K562 (cell line): ENCODE data around the gene LRIT3. TPM values are rescaled to one million over a fixed set of nuclear protein-coding genes. Genes with fewer than 3 reads are reported as not detected.

ENCODE experiments used
- ATF1 ChIP-seq, 2 experiments: fragments of 450-650 bp in 1 of 2; IDR thresholded peaks; 2 replicates each; pipeline ENCODE4 v1.6.1; 2016; ENCODE audit warnings: missing compliant biosample characterization in 1 of 2, missing genetic modification characterization in 1 of 2
- BRD9 ChIP-seq: fragments of 450-650 bp; IDR thresholded peaks from 2 replicates; pipeline ENCODE4 v1.6.1; 2018; ENCODE audit warnings: low read depth; ENCODE audit not compliant: partially characterized antibody
- FOSL1 ChIP-seq: fragments of 200-800 bp; sonication (Bioruptor generic); conservative IDR thresholded peaks from 2 replicates; pipeline ENCODE4 v1.6.1; 2016; ENCODE audit warnings: missing genetic modification characterization, missing compliant biosample characterization
- FOXJ2 ChIP-seq: fragments of 200-800 bp; sonication (Bioruptor generic); IDR thresholded peaks from 2 replicates; pipeline ENCODE4 v1.6.1; 2016; ENCODE audit warnings: missing genetic modification characterization, missing compliant biosample characterization
- HDGF ChIP-seq: fragments of 450-650 bp; IDR thresholded peaks from 2 replicates; pipeline ENCODE4 v1.6.1; 2016
- KLF1 ChIP-seq: fragments of 450-650 bp; IDR thresholded peaks from 2 replicates; pipeline ENCODE4 v1.6.1; 2016; ENCODE audit warnings: missing genetic modification characterization, missing compliant biosample characterization
- LARP7 ChIP-seq: fragments of 450-650 bp; IDR thresholded peaks from 2 replicates; pipeline ENCODE4 v1.6.1; 2016
- MCM3 ChIP-seq: fragments of 450-650 bp; IDR thresholded peaks from 2 replicates; pipeline ENCODE4 v1.6.1; 2016
- MIER1 ChIP-seq: fragments of 450-650 bp; IDR thresholded peaks from 2 replicates; pipeline ENCODE4 v1.6.1; 2016; ENCODE audit warnings: antibody characterized with exemption, mild to moderate bottlenecking, low read depth
- MNT ChIP-seq, 2 experiments: fragments of 450-650 bp; conservative IDR thresholded peaks; 2 replicates each; pipeline ENCODE4 v1.6.1; 2017; ENCODE audit warnings: mild to moderate bottlenecking in 2 of 2, moderate library complexity in 2 of 2
- NFIC ChIP-seq: fragments of 450-650 bp; IDR thresholded peaks from 2 replicates; pipeline ENCODE4 v1.6.1; 2017; ENCODE audit warnings: mild to moderate bottlenecking, inconsistent platforms
- POLR2A ChIP-seq: fragments of 450-650 bp; conservative IDR thresholded peaks from 2 replicates; pipeline ENCODE4 v1.6.1; 2016
- RBM15 ChIP-seq: fragments of 200-400 bp; formaldehyde crosslinking; IDR thresholded peaks from 2 replicates; pipeline ENCODE4 v1.6.1; 2018; ENCODE audit warnings: mild to moderate bottlenecking, low read length, moderate library complexity; ENCODE audit not compliant: insufficient read depth
- TFAP4 ChIP-seq: sonication (generic); formaldehyde crosslinking; IDR thresholded peaks from 2 replicates; pipeline ENCODE4 v1.8.0; 2022; ENCODE audit warnings: missing genetic modification reagents, mild to moderate bottlenecking, moderate library complexity, borderline replicate concordance
- THAP7 ChIP-seq: fragments of 250-450 bp; sonication (Bioruptor Pico); IDR thresholded peaks from 2 replicates; pipeline ENCODE4 v1.5.0; 2021
- ZNF444 ChIP-seq: fragments of 250-450 bp; sonication (Bioruptor Pico); IDR thresholded peaks from 2 replicates; pipeline ENCODE4 v1.4.0; 2020; ENCODE audit warnings: mild to moderate bottlenecking, moderate library complexity
- ZNF584 ChIP-seq: fragments of 200-800 bp; sonication (Bioruptor generic); IDR thresholded peaks from 2 replicates; pipeline ENCODE4 v1.6.1; 2016; ENCODE audit warnings: low read depth, mild to moderate bottlenecking, missing genetic modification characterization, missing compliant biosample characterization
- ZNF609 ChIP-seq: sonication (generic); formaldehyde crosslinking; IDR thresholded peaks from 2 replicates; pipeline ENCODE4 v1.8.1; 2023; ENCODE audit warnings: missing genetic modification reagents, mild to moderate bottlenecking, borderline replicate concordance
- polyA plus RNA-seq, 8 experiments: library from polyadenylated mRNA; depleted of rRNA in 4 of 8; stranded (reverse) in 5 of 8; unstranded in 3 of 8; fragments of >200 nt; fragmentation: Nextera tagmentation in 2 of 8; fragmentation: Illumina TruSeq in 1 of 8; extraction: Ambion mirVana in 2 of 8; extraction: Trizol in 1 of 8; gene quantifications; 2 replicates each; pipeline versions ENCODE4 v1.2.1 to v1.2.3, GENCODE V29; 2011 to 2014; ENCODE audit warnings: inconsistent platforms in 1 of 8, missing spikeins in 1 of 8
- total RNA-seq, 7 experiments: library from RNA; depleted of rRNA in 6 of 7; stranded (reverse); fragments of >200 nt in 6 of 7; fragmentation: Illumina TruSeq in 2 of 7; extraction: Trizol in 2 of 7; gene quantifications; 2 replicates each; pipeline versions ENCODE4 v1.2.1 to v1.2.3, GENCODE V29; 2011 to 2021; ENCODE audit warnings: low replicate concordance in 1 of 7

LRIT3 gene
- total and polyA plus RNA-seq, 9 of the 15 experiments (the other 6 are each of a cell fraction or from before 2014, with no cell fraction given): 0.04 to 0.10 (median 0.04) TPM; not detected in 4

GRCh38 chr4:109815151-109816081 lies 32.5 kb upstream of the LRIT3 start, which contains the start of gene GAR1 (continued):
- TF ChIP-seq ZNF609 (CRISPR knock-in tag): 0 out of 2 replicates have a peak, but pooled peaks have one; percentile 47
- TF ChIP-seq ZNF584 (CRISPR knock-in tag): no peak
- TF ChIP-seq LARP7: 0 out of 2 replicates have a peak, but pooled peaks have one; percentile 32
- peak; percentile 26 for TF ChIP-seq NFIC
- TF ChIP-seq FOSL1 (tag): peak; percentile 26
- TF ChIP-seq HDGF: no peak
- TF ChIP-seq KLF1 (tag): peak; percentile 64; the same call in 1 of the 2 replicates
- TF ChIP-seq RBM15: no peak
- TF ChIP-seq TFAP4 (CRISPR knock-in tag): peak; percentile 60; the same call in 1 of the 2 replicates
- no peak for TF ChIP-seq BRD9
- peak; percentile 99 for TF ChIP-seq MNT (conservative IDR thresholded peaks at IDR 0.05)
- no peak for TF ChIP-seq THAP7
- TF ChIP-seq POLR2A: peak; percentile 90
- 0 out of 2 replicates have a peak, but pooled peaks have one; percentile 59 for TF ChIP-seq FOXJ2
- no peak for TF ChIP-seq ZNF444 (CRISPR knock-in tag)
- no peak for TF ChIP-seq MIER1
- TF ChIP-seq MCM3: no peak
- TF ChIP-seq ATF1 (CRISPR knock-in tag; IDR thresholded peaks at IDR 0.05): peak; percentile 66; the same call in 1 of the 2 replicates
- TF ChIP-seq ATF1 (tag; IDR thresholded peaks at IDR 0.05): peak; percentile 99
